Right ventricle myocardium superior (tissue), 1 donor: ENCODE data around the gene PRMT1. TPM values are rescaled to one million over a fixed set of nuclear protein-coding genes. Genes with fewer than 3 reads are reported as not detected.
"Not testable (repeated sequence)": the region's sequence is repeated elsewhere in the genome, so short reads cannot be mapped to it uniquely, and the experiment has no call there.

ENCODE experiments used
- ATAC-seq: fragments of 200-7000 bp; cut with Tn5 transposase; one replicate; pipeline ENCODE4 v1.9.1; 2020; ENCODE audit warnings: mild to moderate bottlenecking; ENCODE audit not compliant: poor library complexity
- DNase-seq: peaks from one replicate; pipeline ENCODE4 v3.0.0-alpha.2; 2020
- intact Hi-C: fragments of 100-400 bp; cut with DNase I; formaldehyde crosslinking; loops from one replicate; pipeline ENCODE4 v1.11.2; 2022
- microRNA-seq: library from miRNA; unstranded; fragments of <30 nt; microRNA quantifications from one replicate; pipeline ENCODE4 v1.2.0, GENCODE V29; 2020
- total RNA-seq: library from RNA; stranded (reverse); fragmentation: NEBNext Ultra II Directional; extraction: Animal tissue kit (Norgen Biotek cat#: 25700); gene quantifications from one replicate; pipeline ENCODE4 v1.2.1, GENCODE V29; 2021
- donor health status: DM: no; HTN: yes; CAD: no; lungs with severe emphysema.

PRMT1 gene
- total RNA-seq, 1 donor from 2014 or later = 110 TPM

- intact Hi-C loops = no loop called here
- no peak for DNase-seq
Observed at GRCh38 chr19:49700563-49700962, 23.5 kb downstream of the PRMT1 start.

GRCh38 chr19:49701271-49701786, 24.3 kb downstream of the PRMT1 start:
- intact Hi-C loops = no loop called here
- ATAC-seq = no peak

More at GRCh38 chr19:49700563-49700962, 23.5 kb downstream of the PRMT1 start:
- no peak for ATAC-seq

GRCh38 chr19:49704888-49705642, 28.0 kb downstream of the PRMT1 start:
- ATAC-seq = no peak
- intact Hi-C loops = no loop called here
- DNase-seq = no peak

More at GRCh38 chr19:49701271-49701786, 24.3 kb downstream of the PRMT1 start:
- no peak for DNase-seq

GRCh38 chr19:49705919-49706318, 28.8 kb downstream of the PRMT1 start:
- ATAC-seq = no peak
- no peak for DNase-seq
- intact Hi-C loops = no loop called here

DNA sequence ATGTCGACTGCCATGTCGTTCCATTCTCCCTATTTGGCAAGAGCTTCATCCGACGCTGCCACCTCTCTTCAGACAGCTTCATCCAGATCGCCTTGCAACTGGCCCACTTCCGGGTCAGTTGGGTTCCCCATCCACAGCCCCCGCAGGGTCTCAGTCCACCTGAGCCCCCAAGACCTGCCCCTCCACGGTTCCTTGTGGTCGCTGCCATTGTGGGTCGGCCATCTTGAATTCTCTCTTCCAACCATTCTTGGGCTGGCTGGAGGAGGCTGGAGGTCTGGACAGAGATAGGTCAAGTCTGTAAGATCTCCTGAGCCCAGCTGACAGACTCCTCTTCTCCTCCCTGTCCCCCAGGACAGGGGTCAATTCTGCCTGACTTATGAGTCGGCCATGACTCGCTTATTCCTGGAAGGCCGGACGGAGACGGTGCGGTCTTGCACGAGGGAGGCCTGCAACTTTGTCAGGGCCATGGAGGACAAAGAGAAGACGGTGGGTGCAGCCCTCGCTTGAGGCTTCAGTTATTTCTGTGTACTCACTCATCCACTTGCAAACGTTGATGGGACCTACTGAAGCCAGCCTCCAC, 33.4 kb downstream of the PRMT1 start:
- no peak for ATAC-seq
- intact Hi-C loops = no loop called here
- DNase-seq = no peak

DNA sequence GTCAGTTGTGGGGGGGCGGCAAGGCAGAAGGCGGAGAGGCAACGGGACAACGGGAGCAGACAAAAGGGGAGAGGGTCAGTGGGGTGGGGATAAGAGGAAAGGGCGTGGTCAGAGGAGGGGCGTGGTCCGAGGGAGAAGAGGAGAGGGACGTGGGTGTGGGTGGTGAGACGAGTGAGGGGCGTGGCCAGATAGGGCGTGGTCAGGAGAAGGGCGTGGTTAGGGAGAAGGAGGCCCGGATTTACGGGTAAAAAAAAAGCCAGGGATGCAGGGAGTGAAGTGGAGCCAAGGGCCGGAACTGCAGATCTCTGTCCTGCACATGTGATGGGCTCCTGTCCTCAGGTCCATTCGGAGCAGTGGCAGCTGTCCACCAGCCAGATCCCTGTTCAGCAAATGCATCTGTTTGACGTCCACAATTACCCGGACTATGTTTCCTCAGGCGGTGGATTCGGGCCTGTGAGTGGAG, 35.4 kb downstream of the PRMT1 start:
- DNase-seq (peak; percentile 77), ATAC-seq (no peak)
- intact Hi-C loops = no loop called here

GRCh38 chr19:49713236-49713845, 36.3 kb downstream of the PRMT1 start:
- no peak for DNase-seq
- intact Hi-C loops = no loop called here
- no peak for ATAC-seq

DNA sequence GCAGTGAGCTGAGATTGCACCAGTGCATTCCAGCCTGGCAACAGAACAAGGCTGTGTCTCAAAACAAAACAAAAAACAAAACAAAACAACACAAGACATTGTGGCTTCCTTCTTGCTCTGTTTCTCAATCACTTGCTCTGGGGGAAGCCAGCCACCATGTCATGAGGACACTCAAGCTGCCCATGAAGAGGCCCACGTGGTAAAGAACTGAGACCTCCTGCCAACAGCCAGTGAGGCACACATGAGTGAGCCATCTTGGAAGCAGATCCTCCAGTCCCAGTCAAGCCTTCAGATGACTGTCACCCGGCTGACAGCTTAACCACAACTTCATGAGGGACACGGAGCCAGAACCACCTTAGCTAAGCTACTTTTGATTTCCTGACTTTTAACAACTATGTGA, 39.1 kb downstream of the PRMT1 start:
- DNase-seq (no peak), ATAC-seq (no peak)
- intact Hi-C loops = no loop called here

DNA sequence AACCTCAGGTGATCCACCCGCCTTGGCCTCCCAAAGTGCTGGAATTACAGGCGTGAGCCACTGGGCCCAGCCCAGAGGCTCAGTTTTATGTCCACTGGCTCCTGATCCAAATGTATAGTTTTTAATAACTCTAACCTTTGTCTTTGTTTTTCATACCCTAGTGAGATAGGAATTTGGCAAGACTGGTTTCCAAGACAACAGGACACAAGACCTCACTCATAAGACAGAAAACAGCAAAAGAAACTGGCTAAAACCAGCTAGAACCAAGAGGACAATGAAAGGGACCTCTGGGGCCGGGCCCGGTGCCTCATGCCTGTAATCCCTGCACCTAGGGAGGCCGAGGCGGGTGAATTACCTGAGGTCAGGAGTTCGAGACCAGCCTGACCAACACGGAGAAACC, 41.4 kb downstream of the PRMT1 start:
- intact Hi-C loops = no loop called here
- no peak for ATAC-seq
- no peak for DNase-seq

GRCh38 chr19:49718991-49719390, 41.9 kb downstream of the PRMT1 start:
- intact Hi-C loops = no loop called here
- ATAC-seq (no peak), DNase-seq (no peak)

- ATAC-seq, intact Hi-C loops, DNase-seq: not testable (repeated sequence)
Observed at GRCh38 chr19:49719420-49719819, 42.3 kb downstream of the PRMT1 start.

GRCh38 chr19:49727217-49728030, 50.4 kb downstream of the PRMT1 start:
- ATAC-seq = peak; percentile 89
- intact Hi-C loops = no loop called here
- peak; percentile 77 for DNase-seq

DNA sequence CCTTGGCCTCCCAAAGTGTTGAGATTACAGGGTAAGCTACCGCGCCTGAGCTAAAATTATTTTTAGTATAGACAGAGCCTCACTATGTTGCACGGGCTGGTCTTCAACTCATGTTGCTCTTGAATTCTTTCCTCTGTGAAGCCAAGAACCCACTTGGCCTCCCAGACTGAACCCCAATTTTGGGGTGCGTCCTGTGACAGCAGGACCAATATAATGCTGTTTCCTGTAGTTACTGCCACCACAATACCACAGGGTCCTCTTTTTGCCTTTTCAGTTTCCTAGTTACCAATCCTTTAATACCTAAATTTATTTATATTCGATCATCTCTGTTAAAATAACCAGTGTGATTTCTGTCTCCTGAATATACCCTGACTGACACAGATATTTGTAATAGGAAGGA, 53.1 kb downstream of the PRMT1 start:
- no peak for ATAC-seq
- intact Hi-C loops = no loop called here
- DNase-seq = no peak

Small RNA genes lying within 50 kb of the gene (microRNA-seq; reads per million reads assigned to microRNA genes)
- not detected for gene MIR5088

Other genes starting within 250 kb of the PRMT1 start
- 1.8 TPM for gene SLC17A7, start 235.7 kb upstream of the PRMT1 start, total RNA-seq
- gene PIH1D1, start 225.5 kb upstream of the PRMT1 start, total RNA-seq = 28.1 TPM
- 10.8 TPM for gene ALDH16A1, start 224.0 kb upstream of the PRMT1 start, total RNA-seq
- gene FLT3LG, start 203.1 kb upstream of the PRMT1 start, total RNA-seq = 3.6 TPM
- gene RPL13A, start 189.7 kb upstream of the PRMT1 start, total RNA-seq = 1,304 TPM
- 935 TPM for gene RPS11, start 180.8 kb upstream of the PRMT1 start, total RNA-seq
- 98.8 TPM for gene FCGRT, start 164.6 kb upstream of the PRMT1 start, total RNA-seq
- 7.3 TPM for gene RCN3, start 149.3 kb upstream of the PRMT1 start, total RNA-seq
- gene NOSIP, start 96.7 kb upstream of the PRMT1 start, total RNA-seq = 45.5 TPM
- gene PRRG2, start 96.0 kb upstream of the PRMT1 start, total RNA-seq = 0.70 TPM
- gene PRR12, start 86.1 kb upstream of the PRMT1 start, total RNA-seq = 12.6 TPM
- 105 TPM for gene RRAS, start 37.1 kb upstream of the PRMT1 start, total RNA-seq
- gene SCAF1, start 35.1 kb upstream of the PRMT1 start, total RNA-seq = 42.0 TPM
- 29.9 TPM for gene IRF3, start 11.4 kb upstream of the PRMT1 start, total RNA-seq
- gene BCL2L12, start 11.3 kb upstream of the PRMT1 start, total RNA-seq = 10.8 TPM
- gene ADM5, start 12.3 kb downstream of the PRMT1 start, total RNA-seq = 0.67 TPM
- gene CPT1C, start 13.8 kb downstream of the PRMT1 start, total RNA-seq = 2.2 TPM
- 0.86 TPM for gene TSKS, start 86.0 kb downstream of the PRMT1 start, total RNA-seq
- gene AP2A1, start 89.7 kb downstream of the PRMT1 start, total RNA-seq = 62.7 TPM
- 19.8 TPM for gene FUZ, start 136.0 kb downstream of the PRMT1 start, total RNA-seq
- 83.4 TPM for gene MED25, start 141.0 kb downstream of the PRMT1 start, total RNA-seq
- 120 TPM for gene PTOV1, start 173.9 kb downstream of the PRMT1 start, total RNA-seq
- gene PNKP, start 190.3 kb downstream of the PRMT1 start, total RNA-seq = 36.3 TPM
- gene AKT1S1, start 200.1 kb downstream of the PRMT1 start, total RNA-seq = 35.0 TPM
- 46.0 TPM for gene TBC1D17, start 200.4 kb downstream of the PRMT1 start, total RNA-seq
- not detected for gene IL4I1, start 219.6 kb downstream of the PRMT1 start, total RNA-seq